ENCODE data around the gene LRCH1. TPM values are rescaled to one million over a fixed set of nuclear protein-coding genes. Genes with fewer than 3 reads are reported as not detected.

LRCH1 gene
- total RNA-seq, 1 donor from 2014 or later: 2.9 TPM

DNA sequence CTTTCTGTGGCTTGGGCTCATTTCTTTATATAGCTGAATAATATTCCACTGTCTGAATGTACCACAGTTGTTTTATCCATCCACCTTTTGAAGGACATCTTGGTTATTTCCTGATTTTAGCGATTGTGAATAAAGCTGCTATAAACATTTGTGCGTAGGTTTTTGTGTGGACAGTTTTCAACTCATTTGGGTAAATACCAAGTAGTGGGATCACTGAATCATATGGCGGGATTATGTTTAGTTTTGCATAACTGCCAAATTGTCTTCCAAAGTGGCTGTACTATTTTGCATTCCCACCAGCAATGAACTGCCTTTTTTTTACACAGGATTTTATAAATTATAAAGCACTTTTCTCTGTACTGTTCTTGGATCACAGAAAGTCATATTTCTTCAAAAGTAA is 13.7 kb upstream of the LRCH1 start:
- Mint-ChIP-seq H3K27me3 (ENCODE audit: insufficient read depth, low read depth) (no peaks in the 10 kb centered on the region), H3K4me1 (no peaks in the 10 kb centered on the region), H3K36me3 (no peaks in the 10 kb centered on the region), H3K27ac (no peak overlapping the region), H3K4me3 (no peak overlapping the region), H3K9me3 (peaks cover 3% of the 10 kb centered on the region)
- no peak overlapping the region for H3K27ac ChIP-seq
- no peak for DNase-seq (ENCODE audit: low spot score)
- no peaks in the 10 kb centered on the region for H3K27me3 ChIP-seq
- no peaks in the 10 kb centered on the region for H3K79me2 ChIP-seq (ENCODE audit: low read depth)
- no peaks in the 10 kb centered on the region for H3K9me3 ChIP-seq (ENCODE audit: low read depth)
- H3K9ac ChIP-seq: no peak overlapping the region
- H2AFZ ChIP-seq (replicated peaks): no peak overlapping the region
- no peaks in the 10 kb centered on the region for H3K4me1 ChIP-seq
- H4K20me1 ChIP-seq (ENCODE audit: low read depth): no peaks in the 10 kb centered on the region
- no peaks in the 10 kb centered on the region for H3F3A ChIP-seq (ENCODE audit: low read depth)
- no peak overlapping the region for H3K4me2 ChIP-seq
- no peak overlapping the region for H3K4me3 ChIP-seq
- H3K36me3 ChIP-seq: no peaks in the 10 kb centered on the region
- TF ChIP-seq EZH2 (IDR thresholded peaks at IDR 0.05) (no peak), EZH2phosphoT487 (IDR thresholded peaks at IDR 0.05) (no peak)
- TF ChIP-seq, protein P1, sequence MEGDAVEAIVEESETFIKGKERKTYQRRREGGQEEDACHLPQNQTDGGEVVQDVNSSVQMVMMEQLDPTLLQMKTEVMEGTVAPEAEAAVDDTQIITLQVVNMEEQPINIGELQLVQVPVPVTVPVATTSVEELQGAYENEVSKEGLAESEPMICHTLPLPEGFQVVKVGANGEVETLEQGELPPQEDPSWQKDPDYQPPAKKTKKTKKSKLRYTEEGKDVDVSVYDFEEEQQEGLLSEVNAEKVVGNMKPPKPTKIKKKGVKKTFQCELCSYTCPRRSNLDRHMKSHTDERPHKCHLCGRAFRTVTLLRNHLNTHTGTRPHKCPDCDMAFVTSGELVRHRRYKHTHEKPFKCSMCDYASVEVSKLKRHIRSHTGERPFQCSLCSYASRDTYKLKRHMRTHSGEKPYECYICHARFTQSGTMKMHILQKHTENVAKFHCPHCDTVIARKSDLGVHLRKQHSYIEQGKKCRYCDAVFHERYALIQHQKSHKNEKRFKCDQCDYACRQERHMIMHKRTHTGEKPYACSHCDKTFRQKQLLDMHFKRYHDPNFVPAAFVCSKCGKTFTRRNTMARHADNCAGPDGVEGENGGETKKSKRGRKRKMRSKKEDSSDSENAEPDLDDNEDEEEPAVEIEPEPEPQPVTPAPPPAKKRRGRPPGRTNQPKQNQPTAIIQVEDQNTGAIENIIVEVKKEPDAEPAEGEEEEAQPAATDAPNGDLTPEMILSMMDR (IDR thresholded peaks at IDR 0.05): no peak

DNA sequence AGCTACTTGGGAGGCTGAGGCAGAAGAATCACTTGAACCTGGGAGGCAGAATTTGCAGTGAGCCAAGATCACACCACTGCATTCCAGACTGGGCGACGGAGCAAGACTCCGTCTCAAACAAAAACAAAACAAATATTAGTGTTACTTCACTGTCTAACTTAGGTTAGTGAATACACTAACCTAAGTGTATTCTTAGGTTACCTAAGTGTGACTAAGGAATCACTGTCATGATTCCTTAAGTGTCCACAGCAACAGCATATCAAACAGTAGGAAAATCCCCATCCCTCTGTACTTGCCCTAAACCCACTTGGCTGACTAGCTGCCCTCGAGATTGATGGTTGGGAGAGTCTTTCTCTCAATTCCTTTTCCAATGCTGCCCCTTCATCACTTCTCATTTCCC is 11.8 kb upstream of the LRCH1 start:
- H3K27ac Mint-ChIP-seq: no peak overlapping the region
- no peak overlapping the region for H2AFZ ChIP-seq (replicated peaks)
- no peak for DNase-seq (ENCODE audit: low spot score)
- no peaks in the 10 kb centered on the region for H3K36me3 ChIP-seq
- H3K4me3 ChIP-seq: no peak overlapping the region
- no peak overlapping the region for H3K4me3 Mint-ChIP-seq
- no peaks in the 10 kb centered on the region for H3K79me2 ChIP-seq (ENCODE audit: low read depth)
- no peak overlapping the region for H3K4me2 ChIP-seq
- no peaks in the 10 kb centered on the region for H4K20me1 ChIP-seq (ENCODE audit: low read depth)
- no peak for TF ChIP-seq EZH2 (IDR thresholded peaks at IDR 0.05)
- no peak for TF ChIP-seq EZH2phosphoT487 (IDR thresholded peaks at IDR 0.05)
- TF ChIP-seq, protein P1 (IDR thresholded peaks at IDR 0.05): no peak
- no peaks in the 10 kb centered on the region for H3K4me1 Mint-ChIP-seq
- H3F3A ChIP-seq (ENCODE audit: low read depth): no peaks in the 10 kb centered on the region
- no peaks in the 10 kb centered on the region for H3K9me3 ChIP-seq (ENCODE audit: low read depth)
- H3K36me3 Mint-ChIP-seq: no peaks in the 10 kb centered on the region
- H3K9ac ChIP-seq: no peak overlapping the region
- H3K27me3 Mint-ChIP-seq (ENCODE audit: insufficient read depth, low read depth): peaks cover 4% of the 10 kb centered on the region
- H3K4me1 ChIP-seq: no peaks in the 10 kb centered on the region
- peaks cover 3% of the 10 kb centered on the region for H3K9me3 Mint-ChIP-seq
- H3K27ac ChIP-seq: no peak overlapping the region
- no peaks in the 10 kb centered on the region for H3K27me3 ChIP-seq

DNA sequence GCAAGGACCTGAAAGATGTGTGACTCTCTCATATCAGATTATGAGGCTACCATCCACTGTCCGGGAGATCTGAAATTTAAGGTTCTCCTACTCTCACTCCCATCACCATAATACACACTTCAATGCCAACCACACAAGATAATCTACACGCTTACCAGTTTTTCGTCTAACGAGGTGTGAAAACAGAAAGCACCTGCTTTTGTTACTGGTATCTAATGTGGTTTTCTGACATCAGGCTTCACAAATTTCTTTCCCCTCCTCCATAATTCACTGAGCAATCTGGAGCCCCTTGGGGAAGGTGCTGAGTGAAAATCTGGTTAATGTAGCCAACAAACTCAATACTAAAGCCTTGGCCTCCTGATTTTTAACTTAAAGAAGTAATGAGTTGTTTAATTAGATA is 10.1 kb upstream of the LRCH1 start:
- H2AFZ ChIP-seq (replicated peaks): no peak overlapping the region
- no peaks in the 10 kb centered on the region for H4K20me1 ChIP-seq (ENCODE audit: low read depth)
- no peak overlapping the region for H3K4me2 ChIP-seq
- H3K9me3 ChIP-seq (ENCODE audit: low read depth): no peaks in the 10 kb centered on the region
- no peak overlapping the region for H3K27ac ChIP-seq
- H3K79me2 ChIP-seq (ENCODE audit: low read depth): no peaks in the 10 kb centered on the region
- Mint-ChIP-seq H3K4me1 (no peaks in the 10 kb centered on the region), H3K9me3 (no peaks in the 10 kb centered on the region), H3K36me3 (no peaks in the 10 kb centered on the region), H3K27me3 (ENCODE audit: insufficient read depth, low read depth) (peaks cover 4% of the 10 kb centered on the region), H3K4me3 (no peak overlapping the region), H3K27ac (no peak overlapping the region)
- H3F3A ChIP-seq (ENCODE audit: low read depth): no peaks in the 10 kb centered on the region
- H3K4me3 ChIP-seq: no peak overlapping the region
- TF ChIP-seq EZH2phosphoT487 (IDR thresholded peaks at IDR 0.05): no peak
- TF ChIP-seq EZH2 (IDR thresholded peaks at IDR 0.05): no peak
- TF ChIP-seq, protein P1 (IDR thresholded peaks at IDR 0.05): no peak
- H3K36me3 ChIP-seq: no peaks in the 10 kb centered on the region
- H3K4me1 ChIP-seq: no peaks in the 10 kb centered on the region
- no peaks in the 10 kb centered on the region for H3K27me3 ChIP-seq
- no peak for DNase-seq (ENCODE audit: low spot score)
- H3K9ac ChIP-seq: no peak overlapping the region
